NCI-H2227 treated with DMSO at 0.1 percent for 48 hours (cell line): ENCODE measurements around the gene CARD8.

Experiments
- DNase-seq: peaks from one replicate; lab custom pipeline; 2025; lab: John Stamatoyannopoulos, UW

CARD8 gene

DNA sequence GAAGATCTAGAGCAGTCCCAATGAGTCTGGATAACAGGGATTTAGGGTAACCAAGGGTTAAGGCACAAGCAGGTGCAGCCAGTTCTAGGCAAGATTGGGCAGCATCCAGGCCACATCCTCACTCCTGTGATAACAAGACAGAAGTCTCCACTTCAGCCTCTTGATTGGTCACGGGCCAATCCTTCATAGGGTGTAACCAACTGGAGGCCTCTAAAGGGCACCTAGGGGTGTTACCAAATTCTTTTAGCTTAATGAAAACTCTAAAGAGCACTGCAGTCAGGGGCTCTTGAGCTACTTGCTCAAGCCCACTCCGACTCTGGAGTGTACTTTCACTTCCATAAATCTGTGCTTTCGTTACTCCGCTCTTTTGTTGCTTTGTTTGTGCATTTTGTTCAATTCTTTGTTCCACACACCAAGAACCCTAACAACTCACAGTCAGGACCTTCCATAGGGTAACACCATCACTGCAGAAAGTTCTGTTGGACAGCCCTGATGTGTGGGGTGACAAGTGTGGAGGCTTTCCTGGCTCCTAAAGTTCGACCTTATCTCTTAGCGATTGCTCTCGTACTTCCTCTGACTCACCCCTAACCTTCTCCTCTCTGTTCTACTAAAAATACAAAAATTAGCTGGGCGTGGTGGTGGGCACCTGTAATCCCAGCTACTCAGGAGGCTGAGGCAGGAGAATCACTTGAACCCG lies 49.2 kb downstream of the CARD8 start:
- no peak for DNase-seq

DNA sequence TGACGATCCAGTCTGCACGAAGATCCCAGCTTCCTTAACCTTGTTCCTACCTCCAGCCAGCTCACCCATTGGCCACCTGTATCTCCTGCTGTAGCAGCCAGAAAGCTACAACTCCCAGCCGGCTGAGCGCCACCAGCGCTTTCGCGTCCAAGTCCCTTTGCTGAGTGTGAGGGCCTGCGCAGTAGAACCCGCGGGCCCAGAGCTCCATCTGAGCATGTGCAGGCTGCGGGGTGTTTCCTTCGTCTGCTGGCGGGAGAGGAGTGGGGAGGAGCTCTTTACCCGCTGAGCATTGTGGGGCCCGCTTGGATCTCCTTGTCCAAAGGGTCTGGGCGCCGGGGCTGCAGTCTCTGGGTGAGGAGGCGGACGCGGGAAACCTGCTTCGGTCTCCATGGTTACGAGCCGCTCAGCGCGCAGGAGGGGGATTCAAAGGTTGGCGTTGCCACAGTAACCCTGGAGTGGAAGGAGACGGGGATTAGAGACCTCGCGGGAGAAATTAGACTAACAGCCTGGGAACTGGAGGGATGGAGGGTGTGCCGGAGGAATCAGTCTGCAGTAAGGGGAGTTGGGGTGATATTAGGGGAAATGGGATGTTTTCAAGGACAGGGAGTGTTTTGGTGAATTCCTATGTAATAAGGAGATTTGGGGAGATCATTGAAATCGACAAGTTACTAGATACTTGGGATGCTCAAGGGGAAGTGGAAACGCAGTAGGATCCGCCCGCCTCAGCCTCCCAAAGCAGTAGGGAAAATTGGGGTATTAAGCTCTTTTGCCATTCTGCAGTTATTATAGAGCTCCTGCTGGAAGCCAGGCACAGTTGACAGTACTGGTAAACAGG lies 51.7 kb downstream of the CARD8 start:
- peak; percentile 95 for DNase-seq

DNA sequence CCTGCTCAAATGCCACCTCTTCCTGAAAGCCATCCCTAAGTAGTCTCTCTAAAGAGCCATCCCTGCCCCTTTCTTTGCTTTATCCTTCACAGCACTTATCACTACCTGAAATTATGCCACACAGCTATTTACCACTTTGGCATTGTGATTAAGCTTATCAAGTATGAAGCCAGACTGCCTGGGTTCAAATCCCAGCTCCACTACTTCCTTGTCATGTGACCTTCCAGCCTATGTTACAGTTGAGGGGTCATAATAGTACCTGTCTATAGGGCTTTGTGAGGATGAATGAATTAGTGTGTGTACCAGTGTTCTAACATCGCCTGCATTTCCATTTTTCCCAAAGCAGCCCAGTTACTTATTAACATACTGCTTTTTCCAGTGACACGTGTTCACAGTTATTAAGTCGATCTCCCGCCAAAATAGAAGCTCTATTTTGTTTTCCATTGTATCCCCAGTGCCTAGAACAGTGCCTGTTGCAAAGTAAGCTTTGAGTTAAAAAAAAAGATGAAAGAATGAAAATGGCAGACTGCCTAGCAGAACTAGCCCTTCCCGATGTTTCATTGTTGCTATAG lies 52.4 kb downstream of the CARD8 start:
- DNase-seq, result no peak

DNA sequence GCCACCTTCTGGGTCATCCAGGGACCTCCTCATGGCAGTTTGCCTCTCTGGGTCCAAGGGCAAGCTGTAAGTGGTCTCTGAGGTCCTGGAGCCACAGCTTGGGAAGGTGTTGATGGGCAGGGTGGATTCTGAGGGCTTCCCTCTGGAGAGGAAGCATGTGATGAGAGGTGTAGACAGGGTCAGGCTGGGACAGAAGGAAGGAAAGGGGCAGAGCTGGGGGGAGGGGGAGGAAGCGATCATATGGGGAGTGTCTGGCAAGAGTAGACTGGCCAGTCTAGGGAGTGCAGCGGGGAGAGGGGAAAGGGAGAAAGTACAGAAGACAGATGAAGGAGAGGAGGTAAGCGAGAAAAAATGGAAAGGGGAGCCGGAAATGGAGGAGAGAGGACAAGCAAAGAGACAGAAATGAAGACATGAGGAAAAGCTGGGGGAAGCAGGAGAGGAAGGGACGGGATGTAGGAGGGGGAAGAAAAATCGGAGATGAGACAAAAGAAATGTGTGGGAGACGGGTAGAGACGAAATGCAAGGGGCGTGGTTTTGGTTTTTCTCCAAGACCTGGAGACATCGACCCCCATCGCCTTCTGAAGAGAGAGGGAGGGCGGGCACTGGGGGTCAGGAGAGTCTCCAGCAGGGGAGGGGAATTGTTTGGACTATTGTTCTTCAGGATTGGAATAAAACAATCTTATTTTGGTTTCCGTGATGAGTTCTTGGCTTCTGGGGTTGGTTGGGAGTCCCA lies 58.6 kb downstream of the CARD8 start:
- peak; percentile 21 for DNase-seq

DNA sequence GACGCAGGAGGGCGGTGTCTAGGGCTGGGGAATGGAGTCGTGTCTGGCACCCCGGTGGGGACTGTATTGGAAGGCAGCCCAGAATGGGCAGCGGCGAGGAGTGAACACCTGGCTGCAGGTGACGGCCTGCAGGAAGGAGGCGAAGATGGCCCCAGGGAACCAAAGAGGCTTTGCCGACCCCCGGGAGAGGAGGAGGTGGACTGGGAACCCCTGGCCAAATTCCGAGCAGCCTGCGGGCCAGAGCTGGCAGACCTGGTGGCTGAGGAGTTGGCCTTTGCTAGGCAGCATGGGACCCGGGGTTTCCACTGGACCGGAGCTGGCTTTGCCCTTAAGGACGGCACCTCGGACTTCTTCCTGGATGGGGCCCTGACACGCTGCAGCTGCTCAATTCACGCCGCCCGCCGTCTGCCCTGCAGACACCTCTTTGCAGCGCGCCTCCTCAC lies 59.4 kb downstream of the CARD8 start:
- no peak for DNase-seq

DNA sequence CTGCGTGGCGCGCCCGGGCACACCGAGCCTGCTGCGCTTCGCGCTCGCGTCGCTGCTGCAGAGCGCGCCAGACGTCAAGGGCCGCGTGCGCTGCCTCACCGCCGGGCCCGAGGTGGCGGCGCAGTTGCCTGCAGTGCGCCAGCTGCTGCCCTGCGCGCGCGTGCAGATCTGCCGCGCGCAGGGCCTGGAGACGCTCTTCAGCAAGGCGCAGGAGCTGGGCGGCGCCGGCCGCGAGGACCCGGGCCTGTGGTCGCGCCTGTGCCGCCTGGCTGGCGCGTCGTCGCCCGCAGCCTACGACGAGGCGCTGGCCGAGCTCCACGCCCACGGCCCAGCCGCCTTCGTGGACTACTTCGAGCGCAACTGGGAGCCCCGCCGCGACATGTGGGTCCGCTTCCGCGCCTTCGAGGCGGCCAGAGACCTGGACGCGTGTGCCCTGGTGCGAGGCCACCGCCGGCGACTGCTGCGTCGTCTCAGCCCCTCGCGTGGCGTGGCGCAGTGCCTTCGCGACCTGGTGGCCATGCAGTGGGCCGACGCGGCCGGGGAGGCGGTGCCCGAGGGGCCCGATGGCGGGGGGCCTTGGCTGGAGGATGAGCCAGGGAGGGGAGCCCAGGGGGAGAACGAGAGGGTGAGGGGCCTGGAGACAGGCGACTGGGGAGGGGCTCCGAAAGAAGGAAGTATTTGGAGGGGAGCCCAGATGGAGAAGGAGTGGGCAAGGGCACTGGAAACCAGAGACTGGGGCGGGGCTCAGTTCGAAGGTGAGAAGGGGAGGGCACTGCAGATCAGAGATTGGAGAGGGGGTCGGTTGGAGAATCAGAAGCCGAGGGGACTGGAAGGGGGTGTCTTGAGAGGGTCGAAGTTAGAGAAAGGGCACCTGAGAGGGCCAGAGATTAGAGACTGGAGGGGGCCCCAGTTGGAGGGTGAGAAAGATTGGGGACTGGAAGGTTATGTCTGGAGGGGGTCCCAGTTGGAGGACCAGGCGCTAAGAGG lies 60.6 kb downstream of the CARD8 start:
- DNase-seq, result no peak

DNA sequence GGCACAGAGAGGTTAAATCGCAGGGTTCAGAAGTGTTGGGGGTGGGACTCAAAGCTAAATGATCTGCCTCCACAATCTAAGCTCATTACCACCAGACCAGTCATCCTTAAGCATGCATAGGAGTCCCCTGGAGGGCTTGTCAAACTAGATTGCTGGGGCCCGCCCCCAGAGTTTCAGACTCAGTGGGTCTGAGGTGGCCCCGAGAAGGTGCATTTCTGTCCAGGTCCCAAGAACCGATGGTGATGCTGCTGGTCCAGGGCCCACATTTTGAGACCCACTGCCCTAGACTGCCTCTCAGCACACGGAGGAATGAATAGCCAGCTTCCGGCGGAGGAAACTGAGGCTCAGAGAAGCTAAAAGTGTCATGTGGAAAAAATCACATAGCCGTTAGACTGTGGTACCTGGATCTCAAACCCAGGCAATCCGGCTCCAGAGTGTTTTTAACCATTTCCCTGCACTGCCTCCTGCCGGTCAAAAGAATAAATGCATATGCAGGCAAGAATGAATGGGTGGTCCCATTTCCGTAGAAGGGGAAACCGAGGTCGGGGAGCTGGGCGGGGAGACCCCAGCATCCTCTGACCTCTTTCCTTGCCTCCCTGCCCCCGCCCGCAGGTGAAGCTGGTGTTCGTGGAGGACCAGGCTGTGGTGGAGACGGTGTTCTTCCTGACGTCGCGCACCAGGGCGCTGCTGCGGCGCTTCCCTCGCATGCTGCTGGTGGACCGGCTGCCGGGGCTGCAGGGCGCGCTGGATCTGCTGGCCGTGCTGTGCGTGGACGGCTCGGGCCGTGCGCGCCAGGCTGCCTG lies 61.5 kb downstream of the CARD8 start:
- no peak for DNase-seq

DNA sequence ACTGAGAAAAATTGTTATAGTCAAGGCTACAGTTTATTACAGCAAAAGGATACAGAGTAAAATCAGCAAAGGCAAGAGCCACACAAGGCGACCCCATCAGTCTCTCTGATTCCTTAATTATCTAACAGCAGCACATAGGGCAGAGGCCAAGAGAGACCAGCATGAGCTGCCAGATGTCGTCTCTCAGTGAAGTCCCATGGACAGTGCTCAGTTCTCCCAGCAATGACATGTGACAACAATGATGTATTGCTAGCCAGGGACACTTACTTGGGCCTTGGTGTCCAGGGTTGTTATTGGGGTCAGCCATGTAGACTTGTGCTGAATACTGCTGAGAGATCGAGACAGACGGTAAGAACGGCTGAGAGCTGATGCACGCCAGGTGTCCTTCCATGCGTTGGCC lies 63.0 kb downstream of the CARD8 start:
- no peak for DNase-seq

DNA sequence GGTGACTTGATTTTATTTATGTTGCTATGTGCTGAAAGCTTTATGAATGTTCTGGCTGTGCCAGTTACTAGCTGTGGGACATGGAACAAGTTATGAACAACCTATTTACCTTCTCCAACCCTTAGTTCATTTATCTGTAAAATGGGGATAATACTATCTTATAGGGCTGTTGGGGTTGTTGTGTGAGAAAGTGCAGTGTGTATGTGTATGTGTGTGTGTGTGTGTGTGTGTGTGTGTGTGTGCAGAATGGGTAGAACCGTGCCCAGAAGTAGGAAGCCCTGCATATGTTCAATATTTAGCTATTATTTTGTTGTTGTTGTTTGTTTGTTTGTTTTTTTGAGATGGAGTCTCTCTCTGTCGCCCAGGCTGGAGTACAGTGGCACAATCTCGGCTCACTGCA lies 64.8 kb downstream of the CARD8 start:
- DNase-seq, result no peak

DNA sequence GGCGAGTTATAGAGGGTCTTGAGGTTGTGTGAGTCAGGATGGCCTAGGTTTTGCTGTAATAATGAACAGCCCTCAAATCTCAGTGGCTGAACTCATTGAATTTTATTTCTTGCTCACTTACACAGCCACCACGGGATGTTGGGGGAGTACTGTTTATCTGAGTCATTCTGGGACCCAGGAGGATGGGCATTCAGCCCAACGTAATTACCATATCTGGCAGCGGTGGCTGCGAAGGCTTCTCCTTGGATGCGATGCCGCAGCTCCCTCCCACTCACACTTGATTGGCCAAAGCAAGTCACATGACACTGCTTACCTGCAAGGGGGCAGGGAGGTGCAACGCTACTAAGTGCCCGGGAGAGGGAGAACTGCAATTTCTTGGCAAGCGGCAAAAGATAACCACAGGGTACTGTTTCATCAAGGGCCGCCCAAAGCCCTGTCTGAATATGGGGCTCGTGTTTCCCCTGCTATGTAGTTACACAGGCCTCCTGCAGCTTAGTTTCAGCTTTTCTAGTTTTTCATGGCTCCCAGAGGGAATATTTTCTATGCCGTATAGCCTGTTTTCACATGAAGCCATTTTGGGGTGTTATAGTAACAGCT lies 65.3 kb downstream of the CARD8 start:
- DNase-seq, result peak; percentile 54

DNA sequence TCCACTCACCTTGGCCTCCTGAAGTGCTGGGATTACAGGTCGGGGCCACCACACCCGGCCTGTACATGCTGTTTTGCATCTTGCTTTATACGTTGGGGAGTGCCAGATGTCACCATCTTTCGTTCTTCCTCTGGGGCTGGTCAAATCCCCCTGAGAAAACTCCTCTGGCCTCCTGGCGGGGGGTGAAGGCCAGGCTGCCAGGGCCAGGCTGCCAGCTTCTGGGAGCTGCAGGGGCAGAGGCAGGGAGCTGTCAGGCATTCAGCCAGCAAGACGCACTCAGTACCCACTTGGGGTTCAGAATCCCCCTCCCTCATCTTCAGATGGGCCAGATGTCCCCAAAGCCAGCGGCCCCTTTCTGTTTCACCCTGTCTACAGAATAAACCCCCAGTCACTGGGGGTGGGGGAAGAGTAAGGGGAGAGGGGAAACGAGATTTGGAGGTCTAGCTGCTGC lies 69.1 kb downstream of the CARD8 start:
- DNase-seq, result no peak

DNA sequence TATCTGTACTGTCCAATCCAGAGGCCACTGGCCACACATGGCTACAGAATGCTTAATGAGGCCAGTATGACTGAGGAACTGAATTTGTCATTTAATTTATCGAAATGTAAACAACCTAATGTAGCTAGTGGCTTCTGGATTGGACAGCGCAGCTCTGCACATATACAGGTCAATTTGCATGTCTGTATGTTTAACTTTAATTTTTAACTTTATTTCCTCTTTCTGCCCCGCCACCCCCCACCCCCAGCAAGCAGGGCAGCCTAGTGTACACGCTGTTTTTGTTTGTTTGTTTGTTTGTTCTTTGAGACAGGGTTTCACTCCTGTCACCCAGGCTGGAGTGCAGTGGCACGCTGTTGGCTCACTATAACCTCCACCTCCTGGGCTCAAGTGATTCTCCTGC lies 69.7 kb downstream of the CARD8 start:
- no peak for DNase-seq

DNA sequence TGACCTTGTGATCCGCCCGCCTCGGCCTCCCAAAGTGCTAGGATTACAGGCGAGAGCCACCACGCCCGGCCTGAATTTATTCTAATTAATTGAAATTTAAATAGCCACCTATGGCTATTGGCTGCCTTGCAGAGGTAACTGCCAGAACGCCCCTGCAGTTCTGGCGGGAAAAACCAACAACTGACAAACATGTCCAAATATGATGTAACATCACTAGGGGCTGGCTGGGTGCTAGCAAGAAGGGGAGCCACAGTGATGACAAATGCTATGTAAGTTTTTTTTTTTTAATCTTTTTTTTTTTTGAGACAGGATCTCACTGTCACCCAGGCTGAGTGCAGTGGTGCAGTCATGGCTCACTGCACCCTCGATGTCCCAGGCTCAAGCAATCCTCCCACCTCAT lies 72.4 kb downstream of the CARD8 start:
- no peak for DNase-seq

DNA sequence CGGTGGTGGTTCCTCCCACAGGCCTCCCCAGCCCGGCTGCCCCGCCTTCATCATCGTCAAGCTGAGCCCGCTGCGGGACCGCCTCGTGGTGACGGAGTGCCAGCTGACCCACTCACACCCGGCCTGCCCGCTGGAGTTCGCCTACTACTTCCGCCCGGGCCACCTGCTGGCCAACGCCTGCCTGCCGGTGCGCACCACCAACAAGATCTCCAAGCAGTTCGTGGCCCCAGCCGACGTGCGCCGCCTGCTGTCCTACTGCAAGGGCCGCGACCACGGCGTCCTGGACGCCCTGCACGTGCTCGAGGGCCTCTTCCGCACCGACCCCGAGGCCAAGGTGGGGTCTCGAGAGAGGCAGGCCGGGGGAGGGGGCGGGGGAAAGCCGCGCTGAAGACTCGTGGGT lies 73.3 kb downstream of the CARD8 start:
- no peak for DNase-seq

DNA sequence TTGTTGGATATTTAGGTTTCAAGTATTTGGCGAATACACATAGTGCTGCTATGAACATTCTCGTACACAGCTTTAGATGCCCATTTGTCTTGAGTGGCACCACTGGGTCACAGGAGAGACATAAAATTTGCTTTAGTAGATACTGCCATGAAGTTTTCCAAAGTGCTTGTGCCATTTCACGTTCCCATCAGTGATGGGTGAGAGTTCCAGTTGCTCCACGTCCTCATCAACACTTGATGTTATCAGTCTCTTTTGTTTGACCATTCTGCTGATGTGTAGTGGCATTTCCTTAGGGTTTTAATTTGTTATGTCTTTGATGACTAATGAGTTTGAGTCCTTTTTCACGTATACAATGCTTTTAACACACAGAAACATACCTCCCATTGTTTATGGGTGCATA lies 74.2 kb downstream of the CARD8 start:
- no peak for DNase-seq

DNA sequence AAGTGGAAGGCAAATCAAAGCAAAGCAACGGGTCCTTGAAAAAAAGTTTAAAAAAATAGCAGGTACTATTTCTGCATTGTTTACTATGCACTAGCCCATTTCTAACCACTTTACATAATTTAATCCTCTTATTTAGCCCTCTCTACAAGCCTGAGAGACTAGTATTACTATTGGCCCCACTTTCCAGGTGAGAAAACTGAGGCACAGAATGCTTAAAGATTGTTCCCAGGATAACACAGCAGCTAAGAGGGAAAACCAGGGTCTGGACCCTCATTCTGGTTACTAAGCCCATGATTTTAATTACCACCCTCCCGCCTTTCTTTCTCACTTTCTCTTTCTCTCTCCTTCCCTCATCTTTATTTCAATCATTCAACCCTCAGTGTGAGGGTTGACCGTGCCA lies 79.5 kb downstream of the CARD8 start:
- DNase-seq, result no peak

DNA sequence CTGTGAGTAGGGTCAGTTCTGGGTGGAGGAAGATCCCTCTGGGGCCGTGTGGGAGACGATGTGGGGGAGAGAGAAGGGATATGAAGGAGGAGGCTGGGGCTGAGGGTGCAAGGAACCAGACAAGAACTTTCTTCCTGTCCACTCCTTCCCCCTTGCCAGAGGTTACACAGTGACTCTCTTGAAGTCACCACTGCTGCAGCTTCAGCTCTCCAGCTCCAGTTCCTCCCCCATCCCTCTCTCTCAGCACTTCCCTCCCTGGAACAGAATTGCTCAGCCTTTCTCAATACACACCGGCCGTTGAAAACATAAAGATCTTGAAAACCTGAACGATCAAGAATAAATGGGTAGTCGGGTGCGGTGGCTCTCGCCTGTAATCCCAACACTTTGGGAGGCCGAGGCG lies 80.1 kb downstream of the CARD8 start:
- DNase-seq, result no peak

DNA sequence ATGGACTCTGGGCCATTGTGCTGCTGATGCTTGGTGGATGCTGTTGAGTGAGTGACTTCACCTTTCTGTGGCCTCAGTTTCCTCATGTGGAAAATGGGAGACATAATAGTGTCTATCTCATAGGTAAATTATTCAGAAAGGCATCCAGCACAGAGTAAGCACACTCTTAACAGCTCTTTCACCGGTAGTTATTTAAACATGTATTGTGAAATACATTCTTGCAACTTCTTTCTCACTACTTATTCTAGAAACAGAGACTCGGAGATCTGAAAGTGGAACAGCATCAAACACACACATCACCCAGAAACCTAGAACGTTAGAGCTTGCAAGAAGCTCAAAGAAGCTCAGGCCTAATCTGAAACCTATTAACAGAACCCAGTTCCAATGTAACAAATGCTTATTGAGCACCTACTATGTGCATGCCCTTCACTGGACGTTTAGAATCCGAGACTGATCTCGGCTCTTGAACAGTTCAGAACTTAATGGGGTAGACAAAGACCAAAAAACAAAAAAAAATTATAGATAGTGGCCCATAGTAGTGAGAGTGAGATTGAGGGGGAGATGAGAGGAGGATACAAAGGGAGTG lies 81.2 kb downstream of the CARD8 start:
- no peak for DNase-seq

DNA sequence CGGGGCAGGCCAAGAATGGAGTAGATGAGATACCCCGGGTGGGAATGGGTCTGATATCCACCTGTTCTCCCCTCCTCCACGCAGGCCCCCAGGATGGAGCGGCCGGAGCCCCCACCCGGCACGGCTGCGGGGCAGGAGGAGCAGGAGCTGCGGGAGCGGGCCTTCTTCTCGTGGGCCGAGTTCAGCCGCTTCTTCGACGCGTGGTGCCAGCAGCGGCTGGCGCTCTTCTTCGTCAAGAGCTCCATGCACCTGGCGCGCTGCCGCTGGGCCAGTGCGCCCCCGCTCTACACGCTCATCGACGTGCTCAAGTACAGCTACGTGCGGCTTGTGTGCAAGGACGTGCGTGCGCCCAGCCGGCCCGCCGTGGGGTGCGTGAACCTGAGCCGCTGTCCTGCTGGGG lies 84.0 kb downstream of the CARD8 start:
- DNase-seq, result no peak
